ENCODE data around the gene DYNC2I2.

DNA sequence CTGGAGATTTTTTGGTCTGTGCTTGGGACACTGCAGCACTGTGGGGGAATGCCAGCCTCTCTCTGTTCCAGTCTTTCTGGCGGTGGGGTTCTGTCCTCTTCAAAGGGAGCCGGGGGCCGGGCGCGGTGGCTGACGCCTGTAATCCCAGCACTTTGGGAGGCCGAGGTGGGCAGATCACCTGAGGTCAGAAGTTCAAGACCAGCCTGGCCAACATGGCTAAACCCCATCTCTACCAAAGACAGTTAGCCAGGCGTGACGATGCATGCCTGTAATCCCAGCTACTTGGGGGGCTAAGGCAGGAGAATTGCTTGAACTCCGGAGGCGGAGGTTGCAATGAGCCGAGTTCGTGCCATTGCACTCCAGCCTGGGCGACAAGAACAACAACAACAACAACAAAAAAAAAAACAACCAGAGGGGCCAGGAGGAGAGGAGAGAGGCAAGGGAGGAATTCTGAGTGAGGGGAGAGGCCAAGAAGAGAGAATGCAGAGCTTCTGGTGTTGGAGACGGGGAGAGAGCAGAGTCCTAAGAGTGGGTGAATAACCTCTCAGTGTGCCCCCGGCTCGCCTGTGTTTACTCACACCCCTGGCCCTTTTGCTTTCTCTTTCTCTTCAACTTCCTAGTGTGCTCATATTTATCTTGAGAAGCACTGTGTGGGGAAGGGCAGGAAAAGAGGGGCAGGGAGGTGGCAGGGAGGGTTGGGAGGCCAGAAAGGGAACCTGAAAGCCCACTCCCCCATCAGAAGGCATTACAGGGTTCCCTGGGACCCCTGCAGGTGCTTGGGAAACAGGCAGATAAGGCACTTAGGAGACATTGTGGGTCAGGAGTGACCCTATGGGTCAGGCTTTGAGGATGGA lies 29.2 kb upstream of the DYNC2I2 start:
- no peak for TF ChIP-seq POLR2AphosphoS5 (IDR thresholded peaks at IDR 0.05)
- no peak for TF ChIP-seq CTCF (IDR thresholded peaks at IDR 0.05)
- TF ChIP-seq POLR2A (IDR thresholded peaks at IDR 0.05): no peak

Measured in breast epithelium (tissue), 3 donors.